Calu3 (cell line): ENCODE measurements around the gene BTF3. TPM values are rescaled to one million over a fixed set of nuclear protein-coding genes. Genes with fewer than 3 reads are reported as not detected.

ENCODE experiments used
- BruUV-seq: library from RNA; stranded (reverse); fragments of 400-500 nt; replicated peaks from 2 replicates; lab custom pipeline; 2021; lab: Mats Ljungman, UMichigan
- CTCF ChIA-PET: fragments of 300-600 bp; sonication (Branson Sonifier 250); formaldehyde crosslinking; loops from one replicate; lab custom pipeline; 2022; ENCODE audit warnings: antibody characterized with exemption; lab: Charles Lee
- DNase-seq: peaks from one replicate; pipeline ENCODE4 v3.0.0; 2022
- H3K27ac Mint-ChIP-seq: one replicate; pipeline ENCODE4 v1.8.0; 2022; ENCODE audit warnings: mixed read lengths; ENCODE audit not compliant: unreplicated experiment
- H3K27me3 Mint-ChIP-seq: one replicate; pipeline ENCODE4 v1.8.0; 2022; ENCODE audit warnings: mixed read lengths; ENCODE audit not compliant: unreplicated experiment
- H3K36me3 Mint-ChIP-seq: one replicate; pipeline ENCODE4 v1.8.0; 2022; ENCODE audit warnings: mild to moderate bottlenecking, moderate library complexity, mixed read lengths; ENCODE audit not compliant: insufficient read depth, unreplicated experiment
- H3K4me1 Mint-ChIP-seq: one replicate; pipeline ENCODE4 v1.8.0; 2022; ENCODE audit warnings: mild to moderate bottlenecking, low read depth, mixed read lengths; ENCODE audit not compliant: unreplicated experiment
- H3K4me3 Mint-ChIP-seq: one replicate; pipeline ENCODE4 v1.8.0; 2022; ENCODE audit warnings: mild to moderate bottlenecking, low read depth, moderate library complexity, mixed read lengths; ENCODE audit not compliant: unreplicated experiment
- H3K9me3 Mint-ChIP-seq: one replicate; pipeline ENCODE4 v1.8.0; 2022; ENCODE audit warnings: low read depth, mixed read lengths; ENCODE audit not compliant: unreplicated experiment
- intact Hi-C: fragments of 100-400 bp; cut with micrococcal nuclease; formaldehyde crosslinking; loops from one replicate; pipeline ENCODE4 v1.10.0; 2022; ENCODE audit not compliant: unreplicated experiment
- total RNA-seq: library from RNA; stranded (reverse); gene quantifications from 2 replicates; pipeline ENCODE4 v1.2.3, GENCODE V29; 2022
- TF ChIP-seq, protein P1 (sequence below): fragments of 200-600 bp; IDR thresholded peaks from one replicate; pipeline ENCODE4 v1.8.0; 2022; ENCODE audit warnings: antibody characterized with exemption; ENCODE audit not compliant: unreplicated experiment

The BTF3 gene
- total RNA-seq, 1 experiment from 2014 or later = 872 TPM

DNA sequence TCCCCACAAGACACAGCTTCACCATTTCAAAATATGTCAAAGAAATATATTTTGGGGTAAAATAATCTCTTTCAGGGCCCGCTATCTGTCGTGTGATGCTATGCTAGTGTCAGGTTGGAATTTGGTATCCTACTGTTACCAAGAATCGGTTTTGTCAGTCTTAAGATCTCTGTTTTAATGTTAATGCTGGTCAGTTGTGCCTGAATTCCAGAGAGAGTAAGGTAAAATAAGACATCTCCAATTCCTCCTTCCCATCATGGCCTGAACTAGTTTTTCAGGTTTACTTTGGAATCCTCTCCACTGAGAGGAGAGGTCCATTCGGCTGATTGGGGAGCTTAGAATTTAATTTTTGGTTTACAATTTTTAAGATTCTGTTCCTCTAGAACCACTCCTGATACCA is 10.4 kb upstream of the BTF3 start:
- TF ChIP-seq, protein P1, sequence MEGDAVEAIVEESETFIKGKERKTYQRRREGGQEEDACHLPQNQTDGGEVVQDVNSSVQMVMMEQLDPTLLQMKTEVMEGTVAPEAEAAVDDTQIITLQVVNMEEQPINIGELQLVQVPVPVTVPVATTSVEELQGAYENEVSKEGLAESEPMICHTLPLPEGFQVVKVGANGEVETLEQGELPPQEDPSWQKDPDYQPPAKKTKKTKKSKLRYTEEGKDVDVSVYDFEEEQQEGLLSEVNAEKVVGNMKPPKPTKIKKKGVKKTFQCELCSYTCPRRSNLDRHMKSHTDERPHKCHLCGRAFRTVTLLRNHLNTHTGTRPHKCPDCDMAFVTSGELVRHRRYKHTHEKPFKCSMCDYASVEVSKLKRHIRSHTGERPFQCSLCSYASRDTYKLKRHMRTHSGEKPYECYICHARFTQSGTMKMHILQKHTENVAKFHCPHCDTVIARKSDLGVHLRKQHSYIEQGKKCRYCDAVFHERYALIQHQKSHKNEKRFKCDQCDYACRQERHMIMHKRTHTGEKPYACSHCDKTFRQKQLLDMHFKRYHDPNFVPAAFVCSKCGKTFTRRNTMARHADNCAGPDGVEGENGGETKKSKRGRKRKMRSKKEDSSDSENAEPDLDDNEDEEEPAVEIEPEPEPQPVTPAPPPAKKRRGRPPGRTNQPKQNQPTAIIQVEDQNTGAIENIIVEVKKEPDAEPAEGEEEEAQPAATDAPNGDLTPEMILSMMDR = no peak
- H3K27me3 Mint-ChIP-seq = no peaks in the 10 kb centered on the region
- no peaks in the 10 kb centered on the region for H3K36me3 Mint-ChIP-seq
- H3K9me3 Mint-ChIP-seq = no peaks in the 10 kb centered on the region
- H3K27ac Mint-ChIP-seq = no peak overlapping the region
- CTCF ChIA-PET = no interaction called here
- DNase-seq = no peak
- intact Hi-C loops = no loop called here
- no peak overlapping the region for H3K4me3 Mint-ChIP-seq
- H3K4me1 Mint-ChIP-seq = no peaks in the 10 kb centered on the region
- no TSS peak for BruUV-seq

DNA sequence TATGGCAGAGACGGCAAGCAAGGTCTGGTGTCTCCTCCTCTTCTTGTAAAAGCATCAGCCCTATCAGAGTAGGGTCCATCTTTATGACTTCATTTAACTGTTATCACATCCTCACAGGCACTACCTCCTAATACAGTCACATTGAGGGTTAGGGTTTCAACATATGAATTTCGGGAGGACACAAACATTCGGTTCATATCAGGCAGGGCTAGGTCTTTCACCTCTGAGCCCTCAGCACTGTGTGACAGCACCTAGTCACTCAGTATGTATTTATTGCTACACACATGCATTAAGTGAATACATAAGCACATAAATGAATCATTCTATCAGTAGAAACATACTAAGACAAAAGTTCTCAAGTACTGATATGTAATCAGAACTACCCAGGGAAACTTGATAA is 9.4 kb upstream of the BTF3 start:
- intact Hi-C loops = no loop called here
- no peaks in the 10 kb centered on the region for H3K4me1 Mint-ChIP-seq
- H3K9me3 Mint-ChIP-seq = no peaks in the 10 kb centered on the region
- no peaks in the 10 kb centered on the region for H3K27me3 Mint-ChIP-seq
- H3K27ac Mint-ChIP-seq = no peak overlapping the region
- TF ChIP-seq, protein P1 = no peak
- H3K36me3 Mint-ChIP-seq = no peaks in the 10 kb centered on the region
- H3K4me3 Mint-ChIP-seq = no peak overlapping the region
- no peak for DNase-seq
- CTCF ChIA-PET = no interaction called here
- BruUV-seq = no TSS peak

DNA sequence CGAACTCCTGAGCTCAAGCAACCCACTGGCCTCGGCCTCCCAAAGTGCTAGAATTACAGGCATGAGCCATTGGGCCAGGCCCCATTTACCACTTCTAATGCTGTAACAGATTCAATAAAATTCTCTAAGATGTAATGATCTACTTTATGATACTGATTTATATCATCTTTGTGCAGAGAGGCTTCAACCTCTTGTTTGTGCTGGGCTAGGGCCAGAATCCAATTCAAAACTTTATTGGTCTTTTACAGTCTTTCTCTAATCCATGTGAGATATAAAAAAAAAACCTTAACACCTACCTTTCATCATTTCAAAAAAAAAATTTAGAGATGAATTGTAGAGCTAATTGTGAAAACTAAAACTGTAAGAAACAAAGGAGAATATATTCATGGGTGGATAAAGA is 8.2 kb upstream of the BTF3 start:
- H3K4me1 Mint-ChIP-seq = no peaks in the 10 kb centered on the region
- CTCF ChIA-PET = interaction anchor here (0.6 kb wide), 1 partner anchor 110 kb away, joined by 3 read pairs; no protein-coding TSS in a partner anchor
- DNase-seq = no peak
- intact Hi-C loops = no loop called here
- no peaks in the 10 kb centered on the region for H3K9me3 Mint-ChIP-seq
- TF ChIP-seq, protein P1 = no peak
- no peaks in the 10 kb centered on the region for H3K27me3 Mint-ChIP-seq
- no peak overlapping the region for H3K4me3 Mint-ChIP-seq
- H3K36me3 Mint-ChIP-seq = no peaks in the 10 kb centered on the region
- no TSS peak for BruUV-seq
- H3K27ac Mint-ChIP-seq = no peak overlapping the region

DNA sequence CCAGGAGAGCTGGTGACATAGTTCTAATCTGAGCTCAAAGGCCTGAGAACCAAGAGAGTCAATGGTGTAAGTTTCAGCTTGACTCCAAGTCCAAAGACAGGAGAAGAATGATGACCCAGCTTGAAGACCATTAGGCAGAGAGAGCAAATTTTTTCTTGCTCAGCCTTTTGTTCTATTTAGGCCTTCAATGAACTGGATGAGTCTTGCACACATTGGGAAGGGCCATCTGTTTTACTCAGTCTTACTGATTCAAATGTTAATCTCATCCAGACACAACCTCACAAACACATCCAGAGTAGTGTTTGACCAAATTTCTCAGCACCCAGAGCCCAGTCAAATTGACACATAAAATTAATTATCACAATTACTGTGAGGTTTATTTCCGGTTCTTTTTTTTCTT is 7.1 kb upstream of the BTF3 start:
- no peaks in the 10 kb centered on the region for H3K9me3 Mint-ChIP-seq
- BruUV-seq = no TSS peak
- TF ChIP-seq, protein P1 = no peak

More for the DNA sequence above, 7.1 kb upstream of the BTF3 start:
- CTCF ChIA-PET = no interaction called here
- no peaks in the 10 kb centered on the region for H3K27me3 Mint-ChIP-seq
- intact Hi-C loops = no loop called here
- no peak overlapping the region for H3K27ac Mint-ChIP-seq
- H3K4me3 Mint-ChIP-seq = no peak overlapping the region
- DNase-seq = no peak
- no peaks in the 10 kb centered on the region for H3K36me3 Mint-ChIP-seq
- no peaks in the 10 kb centered on the region for H3K4me1 Mint-ChIP-seq
